Glomerular visceral epithelial cell (primary cell): ENCODE data around the gene EMP2.

ENCODE experiments used
- DNase-seq: peaks from one replicate; pipeline ENCODE4 v3.0.0-alpha.2; 2016; ENCODE audit errors: extremely low spot score

EMP2 gene

GRCh38 chr16:10485698-10486382 is 94.6 kb downstream of the EMP2 start:
- DNase-seq: no peak

- no peak for DNase-seq
Observed at GRCh38 chr16:10485159-10485558, 95.2 kb downstream of the EMP2 start.

- no peak for DNase-seq
Observed at GRCh38 chr16:10480151-10480550, 100.2 kb downstream of the EMP2 start.
